GM19035 (cell line): ENCODE results near the gene CDKN3.
"Not testable (repeated sequence)": the region's sequence is repeated elsewhere in the genome, so short reads cannot be mapped to it uniquely, and the experiment has no call there.

ENCODE experiments used
- ATAC-seq: cut with Tn5 transposase; IDR thresholded peaks from one replicate; pipeline ENCODE4 v1.9.1; 2021; ENCODE audit not compliant: unreplicated experiment

Gene CDKN3

GRCh38 chr14:54453252-54453651 is 56.4 kb downstream of the CDKN3 start:
- no peak for ATAC-seq

GRCh38 chr14:54453990-54454389 is 57.2 kb downstream of the CDKN3 start:
- ATAC-seq: not testable (repeated sequence)

- ATAC-seq: no peak
These were observed 58.6 kb downstream of the CDKN3 start for GRCh38 chr14:54455363-54455762.

GRCh38 chr14:54456820-54457608 is 60.2 kb downstream of the CDKN3 start:
- not testable (repeated sequence) for ATAC-seq

- no peak for ATAC-seq
These were observed 60.8 kb downstream of the CDKN3 start for GRCh38 chr14:54457609-54457996.

GRCh38 chr14:54458536-54458935 is 61.7 kb downstream of the CDKN3 start:
- not testable (repeated sequence) for ATAC-seq

- no peak for ATAC-seq
These were observed 62.3 kb downstream of the CDKN3 start for GRCh38 chr14:54459106-54459505.

GRCh38 chr14:54462048-54462447 is 65.2 kb downstream of the CDKN3 start:
- ATAC-seq: no peak

- ATAC-seq: no peak
These were observed 68.8 kb downstream of the CDKN3 start for GRCh38 chr14:54465654-54466053.

- ATAC-seq: no peak
These were observed 70.5 kb downstream of the CDKN3 start for GRCh38 chr14:54467280-54467679.
